Panc1 (cell line): ENCODE data around the gene MN1. TPM values are rescaled to one million over a fixed set of nuclear protein-coding genes. Genes with fewer than 3 reads are reported as not detected.

Experiments
- ATAC-seq: fragments of 200-7000 bp; cut with Tn5 transposase; 2 replicates; pipeline ENCODE4 v1.9.1; 2020; ENCODE audit warnings: mild to moderate bottlenecking, moderate library complexity
- BruUV-seq: library from RNA; stranded (reverse); fragments of 400-500 nt; replicated peaks from 2 replicates; lab custom pipeline; 2021; lab: Mats Ljungman, UMichigan
- CTCF ChIA-PET: fragments of 300-600 bp; sonication (Branson Sonifier 250); formaldehyde crosslinking; loops from one replicate; lab custom pipeline; 2022; ENCODE audit warnings: antibody characterized with exemption; lab: Charles Lee
- POLR2A ChIA-PET: fragments of 300-600 bp; sonication (Branson Sonifier 250); formaldehyde crosslinking; loops from one replicate; lab custom pipeline; 2022; ENCODE audit warnings: antibody characterized with exemption; lab: Charles Lee
- DNase-seq: peaks from one replicate; pipeline ENCODE4 v3.0.0-alpha.2; 2010; ENCODE audit warnings: low read depth, low spot score
- H3K27ac ChIP-seq: 2 replicates; pipeline ENCODE4 v1.5.1; 2011; ENCODE audit warnings: mild to moderate bottlenecking, low read length, inconsistent platforms
- H3K27me3 ChIP-seq: fragments of 200-500 bp; sonication (Bioruptor generic); 2 replicates; pipeline ENCODE4 v1.6.0; 2014; ENCODE audit warnings: low read length, inconsistent platforms; ENCODE audit not compliant: control insufficient read depth, insufficient read depth
- H3K36me3 ChIP-seq: fragments of 200-500 bp; sonication (Bioruptor generic); 2 replicates; pipeline ENCODE4 v1.5.1; 2014; ENCODE audit warnings: inconsistent platforms, mild to moderate bottlenecking, low read length, moderate library complexity; ENCODE audit not compliant: control insufficient read depth, insufficient read depth
- H3K4me1 ChIP-seq: 2 replicates; pipeline ENCODE4 v1.5.1; 2011; ENCODE audit warnings: inconsistent platforms, mild to moderate bottlenecking, low read length, moderate library complexity; ENCODE audit not compliant: control insufficient read depth, insufficient read depth
- H3K4me3 ChIP-seq, 2 experiments: 2 replicates each; pipeline ENCODE4 v1.5.1; 2011 to 2012; ENCODE audit warnings: low read depth in 2 of 2, low read length in 2 of 2, mild to moderate bottlenecking in 2 of 2, inconsistent platforms in 1 of 2, moderate library complexity in 1 of 2
- H3K9me3 ChIP-seq: fragments of 200-500 bp; sonication (Bioruptor generic); 2 replicates; pipeline ENCODE4 v1.5.1; 2014; ENCODE audit warnings: low read depth, mild to moderate bottlenecking, inconsistent platforms, low read length, moderate library complexity; ENCODE audit not compliant: control insufficient read depth, insufficient read depth
- POLR2AphosphoS5 ChIP-seq: IDR thresholded peaks from 2 replicates; pipeline ENCODE4 v1.6.1; 2012; ENCODE audit warnings: mild to moderate bottlenecking, low read depth, low read length, moderate library complexity
- SIN3A ChIP-seq: IDR thresholded peaks from 2 replicates; pipeline ENCODE4 v1.6.1; 2012; ENCODE audit warnings: low read depth, mild to moderate bottlenecking, low read length, moderate library complexity, borderline replicate concordance; ENCODE audit not compliant: insufficient read depth
- TCF7L2 ChIP-seq: IDR thresholded peaks from 2 replicates; pipeline ENCODE4 v1.6.1; 2011; ENCODE audit warnings: mild to moderate bottlenecking, low read depth, low read length, inconsistent platforms
- in situ Hi-C: cut with HindIII; loops from 2 replicates; pipeline ENCODE4 v1.10.0; 2016; ENCODE audit warnings: low sequenced_read_pairs, low pct_unique_long_range_greater_than_20kb
- intact Hi-C: fragments of 100-400 bp; cut with micrococcal nuclease; formaldehyde crosslinking; loops from one replicate; pipeline ENCODE4 v1.10.0; 2022; ENCODE audit not compliant: unreplicated experiment
- total RNA-seq: library from RNA; stranded (reverse); gene quantifications from one replicate; pipeline ENCODE4 v1.2.1, GENCODE V29; 2021; ENCODE audit not compliant: unreplicated experiment
- TF ChIP-seq, protein P1 (sequence below), 2 experiments: IDR thresholded peaks; 2 replicates each; pipeline ENCODE4 v1.6.1; 2011 to 2012; ENCODE audit warnings: low read depth in 2 of 2, control low read depth in 1 of 2, low read length in 1 of 2, mild to moderate bottlenecking in 1 of 2, moderate library complexity in 1 of 2; ENCODE audit not compliant: insufficient read depth in 1 of 2
- TF ChIP-seq, protein P2 (sequence below): fragments of 450-650 bp; IDR thresholded peaks from 2 replicates; pipeline ENCODE4 v1.5.1; 2017; ENCODE audit warnings: mild to moderate bottlenecking

The MN1 gene
- total RNA-seq, 1 experiment from 2014 or later = 0.51 TPM

DNA sequence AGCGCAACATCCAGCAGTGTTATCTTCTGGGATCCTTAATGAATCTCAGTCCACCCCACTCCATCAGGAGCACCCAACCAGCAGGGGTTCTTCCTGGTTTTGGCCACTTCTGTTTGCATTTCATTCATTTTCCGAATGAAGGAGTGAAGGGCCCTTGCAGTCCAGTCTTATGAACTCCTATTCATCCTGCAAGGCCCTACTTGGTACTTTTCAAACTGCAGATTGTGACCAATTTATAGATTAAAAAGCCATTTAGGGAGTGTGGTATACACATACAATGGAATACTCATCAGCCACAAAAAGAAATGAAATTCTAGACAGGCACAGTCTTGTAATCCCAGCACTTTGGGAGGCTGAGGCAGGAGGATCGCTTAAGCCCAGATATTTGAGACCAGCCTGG lies 10.2 kb upstream of the MN1 start:
- no peak overlapping the region for H3K4me3 ChIP-seq
- H3K4me1 ChIP-seq = no peaks in the 10 kb centered on the region
- in situ Hi-C loops (no loop called here), intact Hi-C loops (no loop called here)
- no TSS peak for BruUV-seq
- no peak for ATAC-seq
- H3K27ac ChIP-seq = no peak overlapping the region
- no peaks in the 10 kb centered on the region for H3K27me3 ChIP-seq
- H3K9me3 ChIP-seq = no peaks in the 10 kb centered on the region
- ChIA-PET POLR2A (no interaction called here), CTCF (interaction anchor here (0.7 kb wide), 1 partner anchor 71 kb away, joined by 3 read pairs; no protein-coding TSS in a partner anchor)
- no peak for TF ChIP-seq SIN3A
- no peak for TF ChIP-seq POLR2AphosphoS5
- no peak for TF ChIP-seq TCF7L2
- TF ChIP-seq, protein P1, sequence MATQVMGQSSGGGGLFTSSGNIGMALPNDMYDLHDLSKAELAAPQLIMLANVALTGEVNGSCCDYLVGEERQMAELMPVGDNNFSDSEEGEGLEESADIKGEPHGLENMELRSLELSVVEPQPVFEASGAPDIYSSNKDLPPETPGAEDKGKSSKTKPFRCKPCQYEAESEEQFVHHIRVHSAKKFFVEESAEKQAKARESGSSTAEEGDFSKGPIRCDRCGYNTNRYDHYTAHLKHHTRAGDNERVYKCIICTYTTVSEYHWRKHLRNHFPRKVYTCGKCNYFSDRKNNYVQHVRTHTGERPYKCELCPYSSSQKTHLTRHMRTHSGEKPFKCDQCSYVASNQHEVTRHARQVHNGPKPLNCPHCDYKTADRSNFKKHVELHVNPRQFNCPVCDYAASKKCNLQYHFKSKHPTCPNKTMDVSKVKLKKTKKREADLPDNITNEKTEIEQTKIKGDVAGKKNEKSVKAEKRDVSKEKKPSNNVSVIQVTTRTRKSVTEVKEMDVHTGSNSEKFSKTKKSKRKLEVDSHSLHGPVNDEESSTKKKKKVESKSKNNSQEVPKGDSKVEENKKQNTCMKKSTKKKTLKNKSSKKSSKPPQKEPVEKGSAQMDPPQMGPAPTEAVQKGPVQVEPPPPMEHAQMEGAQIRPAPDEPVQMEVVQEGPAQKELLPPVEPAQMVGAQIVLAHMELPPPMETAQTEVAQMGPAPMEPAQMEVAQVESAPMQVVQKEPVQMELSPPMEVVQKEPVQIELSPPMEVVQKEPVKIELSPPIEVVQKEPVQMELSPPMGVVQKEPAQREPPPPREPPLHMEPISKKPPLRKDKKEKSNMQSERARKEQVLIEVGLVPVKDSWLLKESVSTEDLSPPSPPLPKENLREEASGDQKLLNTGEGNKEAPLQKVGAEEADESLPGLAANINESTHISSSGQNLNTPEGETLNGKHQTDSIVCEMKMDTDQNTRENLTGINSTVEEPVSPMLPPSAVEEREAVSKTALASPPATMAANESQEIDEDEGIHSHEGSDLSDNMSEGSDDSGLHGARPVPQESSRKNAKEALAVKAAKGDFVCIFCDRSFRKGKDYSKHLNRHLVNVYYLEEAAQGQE (IDR thresholded peaks at IDR 0.05; ENCODE audit: insufficient read depth in 1 of 2, low read depth in 2 of 2, low read length in 1 of 2) = no peak
- TF ChIP-seq, protein P2, sequence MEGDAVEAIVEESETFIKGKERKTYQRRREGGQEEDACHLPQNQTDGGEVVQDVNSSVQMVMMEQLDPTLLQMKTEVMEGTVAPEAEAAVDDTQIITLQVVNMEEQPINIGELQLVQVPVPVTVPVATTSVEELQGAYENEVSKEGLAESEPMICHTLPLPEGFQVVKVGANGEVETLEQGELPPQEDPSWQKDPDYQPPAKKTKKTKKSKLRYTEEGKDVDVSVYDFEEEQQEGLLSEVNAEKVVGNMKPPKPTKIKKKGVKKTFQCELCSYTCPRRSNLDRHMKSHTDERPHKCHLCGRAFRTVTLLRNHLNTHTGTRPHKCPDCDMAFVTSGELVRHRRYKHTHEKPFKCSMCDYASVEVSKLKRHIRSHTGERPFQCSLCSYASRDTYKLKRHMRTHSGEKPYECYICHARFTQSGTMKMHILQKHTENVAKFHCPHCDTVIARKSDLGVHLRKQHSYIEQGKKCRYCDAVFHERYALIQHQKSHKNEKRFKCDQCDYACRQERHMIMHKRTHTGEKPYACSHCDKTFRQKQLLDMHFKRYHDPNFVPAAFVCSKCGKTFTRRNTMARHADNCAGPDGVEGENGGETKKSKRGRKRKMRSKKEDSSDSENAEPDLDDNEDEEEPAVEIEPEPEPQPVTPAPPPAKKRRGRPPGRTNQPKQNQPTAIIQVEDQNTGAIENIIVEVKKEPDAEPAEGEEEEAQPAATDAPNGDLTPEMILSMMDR = no peak
- no peak for DNase-seq
- no peaks in the 10 kb centered on the region for H3K36me3 ChIP-seq

DNA sequence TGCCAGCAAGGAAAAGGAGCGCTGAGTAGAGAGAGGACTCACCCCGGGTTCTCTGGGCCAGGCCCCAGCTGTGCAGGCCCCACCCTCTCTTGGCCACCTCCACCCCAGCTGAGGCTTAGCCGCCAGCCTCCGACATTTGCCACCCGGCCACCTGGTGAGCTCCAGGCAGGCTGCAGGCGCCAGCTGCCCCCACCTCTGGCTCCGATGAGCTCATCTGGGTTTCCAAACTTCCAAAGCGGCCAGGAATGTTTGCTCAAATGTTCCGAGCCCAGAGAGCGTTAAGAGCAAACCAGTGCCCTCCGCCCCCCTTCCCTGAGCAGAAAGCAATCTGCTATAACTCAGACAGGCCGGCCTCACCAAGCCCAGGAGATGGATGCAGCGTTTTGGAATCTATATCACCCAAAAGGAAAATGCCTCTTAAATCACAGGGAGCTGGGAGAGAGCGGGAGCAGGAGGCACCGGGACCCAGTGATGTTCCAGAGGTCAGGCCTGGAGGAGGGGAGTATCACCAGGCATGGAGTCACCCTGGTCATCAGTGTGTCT lies 9.1 kb upstream of the MN1 start:
- Histone ChIP-seq H3K27ac (no peak overlapping the region), H3K36me3 (no peaks in the 10 kb centered on the region), H3K4me3 (no peak overlapping the region), H3K27me3 (no peaks in the 10 kb centered on the region), H3K9me3 (no peaks in the 10 kb centered on the region), H3K4me1 (no peaks in the 10 kb centered on the region)
- ATAC-seq = peak; percentile 52; the same call in 1 of the 2 replicates
- DNase-seq = no peak
- CTCF ChIA-PET = no interaction called here
- intact Hi-C loops = no loop called here
- TF ChIP-seq, protein P2 = no peak
- TF ChIP-seq TCF7L2 (no peak), SIN3A (no peak), POLR2AphosphoS5 (no peak)
- TF ChIP-seq, protein P1 (IDR thresholded peaks at IDR 0.05; ENCODE audit: insufficient read depth in 1 of 2, low read depth in 2 of 2, low read length in 1 of 2) = no peak
- no TSS peak for BruUV-seq
- in situ Hi-C loops = no loop called here
- POLR2A ChIA-PET = no interaction called here
